PFSK-1 (cell line): Measurements from ENCODE around the gene KCNK1.

Source experiments
- FOXP2 ChIP-seq: optimal IDR thresholded peaks from 2 replicates; pipeline ENCODE3; 2011; ENCODE audit warnings: borderline replicate concordance, control low read depth, inconsistent platforms; ENCODE audit not compliant: insufficient read depth; ENCODE audit errors: extremely low read length, extremely low read depth
- POLR2AphosphoS5 ChIP-seq: IDR thresholded peaks from 2 replicates; pipeline ENCODE4 v1.6.1; 2012; ENCODE audit warnings: low read depth, mild to moderate bottlenecking, control low read depth, low read length, moderate library complexity
- SIN3A ChIP-seq: IDR thresholded peaks from 2 replicates; pipeline ENCODE4 v1.6.1; 2012; ENCODE audit warnings: mild to moderate bottlenecking, low read length, moderate library complexity, borderline replicate concordance; ENCODE audit not compliant: insufficient read depth
- TAF1 ChIP-seq: IDR thresholded peaks from 2 replicates; pipeline ENCODE4 v1.6.1; 2012; ENCODE audit warnings: low read length, control low read depth, borderline replicate concordance; ENCODE audit not compliant: insufficient read depth
- TF ChIP-seq, protein P1 (sequence below), 2 experiments: IDR thresholded peaks; 2 replicates each; pipeline versions ENCODE4 v1.6.1 to v1.8.0; 2011 to 2012; ENCODE audit warnings: low read depth in 2 of 2, low read length in 2 of 2, control low read depth in 1 of 2, inconsistent platforms in 1 of 2, mild to moderate bottlenecking in 1 of 2, moderate library complexity in 1 of 2; ENCODE audit not compliant: insufficient read depth in 1 of 2

DNA sequence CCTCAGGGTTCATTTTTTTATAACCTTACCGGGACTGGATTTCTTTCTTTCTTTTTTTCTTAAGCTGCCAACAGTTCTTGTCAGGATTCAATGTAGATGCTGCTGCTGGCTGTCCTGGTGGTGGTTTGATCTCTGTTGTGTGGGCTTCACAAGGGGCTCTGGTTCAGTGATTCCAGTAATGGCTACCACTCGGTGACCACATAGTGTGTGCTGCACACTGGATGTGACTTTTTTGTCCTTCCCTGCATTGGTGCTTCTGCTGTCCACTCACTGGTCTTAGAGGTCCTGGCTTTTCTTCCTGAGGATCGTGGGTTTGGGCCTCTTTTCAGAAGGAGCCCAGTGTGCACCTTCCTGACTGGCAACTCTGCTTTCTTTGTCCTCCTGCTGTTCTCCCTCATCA lies 18.5 kb downstream of the KCNK1 start:
- no peak for TF ChIP-seq TAF1
- TF ChIP-seq POLR2AphosphoS5 = no peak
- no peak for TF ChIP-seq SIN3A
- TF ChIP-seq, protein P1, sequence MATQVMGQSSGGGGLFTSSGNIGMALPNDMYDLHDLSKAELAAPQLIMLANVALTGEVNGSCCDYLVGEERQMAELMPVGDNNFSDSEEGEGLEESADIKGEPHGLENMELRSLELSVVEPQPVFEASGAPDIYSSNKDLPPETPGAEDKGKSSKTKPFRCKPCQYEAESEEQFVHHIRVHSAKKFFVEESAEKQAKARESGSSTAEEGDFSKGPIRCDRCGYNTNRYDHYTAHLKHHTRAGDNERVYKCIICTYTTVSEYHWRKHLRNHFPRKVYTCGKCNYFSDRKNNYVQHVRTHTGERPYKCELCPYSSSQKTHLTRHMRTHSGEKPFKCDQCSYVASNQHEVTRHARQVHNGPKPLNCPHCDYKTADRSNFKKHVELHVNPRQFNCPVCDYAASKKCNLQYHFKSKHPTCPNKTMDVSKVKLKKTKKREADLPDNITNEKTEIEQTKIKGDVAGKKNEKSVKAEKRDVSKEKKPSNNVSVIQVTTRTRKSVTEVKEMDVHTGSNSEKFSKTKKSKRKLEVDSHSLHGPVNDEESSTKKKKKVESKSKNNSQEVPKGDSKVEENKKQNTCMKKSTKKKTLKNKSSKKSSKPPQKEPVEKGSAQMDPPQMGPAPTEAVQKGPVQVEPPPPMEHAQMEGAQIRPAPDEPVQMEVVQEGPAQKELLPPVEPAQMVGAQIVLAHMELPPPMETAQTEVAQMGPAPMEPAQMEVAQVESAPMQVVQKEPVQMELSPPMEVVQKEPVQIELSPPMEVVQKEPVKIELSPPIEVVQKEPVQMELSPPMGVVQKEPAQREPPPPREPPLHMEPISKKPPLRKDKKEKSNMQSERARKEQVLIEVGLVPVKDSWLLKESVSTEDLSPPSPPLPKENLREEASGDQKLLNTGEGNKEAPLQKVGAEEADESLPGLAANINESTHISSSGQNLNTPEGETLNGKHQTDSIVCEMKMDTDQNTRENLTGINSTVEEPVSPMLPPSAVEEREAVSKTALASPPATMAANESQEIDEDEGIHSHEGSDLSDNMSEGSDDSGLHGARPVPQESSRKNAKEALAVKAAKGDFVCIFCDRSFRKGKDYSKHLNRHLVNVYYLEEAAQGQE (IDR thresholded peaks at IDR 0.05; ENCODE audit: insufficient read depth in 1 of 2, low read depth in 2 of 2, low read length in 2 of 2) = no peak
- TF ChIP-seq FOXP2 = no peak
